Measurements from ENCODE around the gene TASP1.

TASP1 gene

GRCh38 chr20:13441388-13441787 is 197.3 kb downstream of the TASP1 start:
- no peak for DNase-seq (ENCODE audit: low spot score)

GRCh38 chr20:13436530-13436929 is 202.2 kb downstream of the TASP1 start:
- no peak for DNase-seq (ENCODE audit: low spot score)

- DNase-seq (ENCODE audit: low spot score): no peak
Measured at GRCh38 chr20:13432126-13432525, 206.6 kb downstream of the TASP1 start.

GRCh38 chr20:13430346-13431002 is 208.3 kb downstream of the TASP1 start:
- no peak for DNase-seq (ENCODE audit: low spot score)

GRCh38 chr20:13428684-13429083 is 210.0 kb downstream of the TASP1 start:
- DNase-seq (ENCODE audit: low spot score): no peak

- no peak for DNase-seq (ENCODE audit: low spot score)
Measured at GRCh38 chr20:13426870-13427269, 211.9 kb downstream of the TASP1 start.

- no peak for DNase-seq (ENCODE audit: low spot score)
Measured at GRCh38 chr20:13425381-13426135, 213.2 kb downstream of the TASP1 start.

- DNase-seq (ENCODE audit: low spot score): no peak
Measured at GRCh38 chr20:13424174-13424833, 214.4 kb downstream of the TASP1 start.

GRCh38 chr20:13423472-13424173 is 215.1 kb downstream of the TASP1 start:
- no peak for DNase-seq (ENCODE audit: low spot score)

- DNase-seq (ENCODE audit: low spot score): no peak
Measured at GRCh38 chr20:13422637-13423036, 216.1 kb downstream of the TASP1 start.

GRCh38 chr20:13420625-13421024 is 218.1 kb downstream of the TASP1 start:
- no peak for DNase-seq (ENCODE audit: low spot score)

GRCh38 chr20:13419477-13419876 is 219.3 kb downstream of the TASP1 start:
- no peak for DNase-seq (ENCODE audit: low spot score)

- DNase-seq (ENCODE audit: low spot score): no peak
Measured at GRCh38 chr20:13418263-13419229, 220.2 kb downstream of the TASP1 start.

GRCh38 chr20:13416531-13416930 is 222.2 kb downstream of the TASP1 start:
- no peak for DNase-seq (ENCODE audit: low spot score)

- no peak for DNase-seq (ENCODE audit: low spot score)
Measured at GRCh38 chr20:13412806-13413445, 225.8 kb downstream of the TASP1 start.

GRCh38 chr20:13404293-13404692 is 234.4 kb downstream of the TASP1 start:
- no peak for DNase-seq (ENCODE audit: low spot score)

GRCh38 chr20:13403453-13403852 is 235.3 kb downstream of the TASP1 start:
- DNase-seq (ENCODE audit: low spot score): no peak

GRCh38 chr20:13402986-13403385 is 235.7 kb downstream of the TASP1 start:
- no peak for DNase-seq (ENCODE audit: low spot score)

- no peak for DNase-seq (ENCODE audit: low spot score)
Measured at GRCh38 chr20:13402171-13402760, 236.5 kb downstream of the TASP1 start.

- no peak for DNase-seq (ENCODE audit: low spot score)
Measured at GRCh38 chr20:13401596-13401995, 237.1 kb downstream of the TASP1 start.

Data from globus pallidus (tissue), 1 donor.